Nephron progenitor cell (in vitro differentiated cells): ENCODE measurements around the gene GPR107.

ENCODE experiments used
- DNase-seq: peaks from one replicate; pipeline ENCODE4 v3.0.0; 2021
- H3K27ac Mint-ChIP-seq: 2 replicates; pipeline ENCODE4 v1.8.0; 2021; ENCODE audit warnings: mild to moderate bottlenecking, moderate library complexity, mixed read lengths
- H3K27me3 Mint-ChIP-seq: 2 replicates; pipeline ENCODE4 v1.8.0; 2021; ENCODE audit warnings: mild to moderate bottlenecking, low read depth, mixed read lengths; ENCODE audit not compliant: poor library complexity
- H3K36me3 Mint-ChIP-seq: 2 replicates; pipeline ENCODE4 v1.8.0; 2021; ENCODE audit warnings: low read depth, mixed read lengths
- H3K4me1 Mint-ChIP-seq: 2 replicates; pipeline ENCODE4 v1.8.0; 2021; ENCODE audit warnings: mixed read lengths
- H3K4me3 Mint-ChIP-seq: 2 replicates; pipeline ENCODE4 v1.8.0; 2021; ENCODE audit warnings: mild to moderate bottlenecking, moderate library complexity, mixed read lengths
- H3K9me3 Mint-ChIP-seq: 2 replicates; pipeline ENCODE4 v1.8.0; 2021; ENCODE audit warnings: mild to moderate bottlenecking, moderate library complexity, mixed read lengths
- TF ChIP-seq, protein P1 (sequence below): fragments of 200-600 bp; sonication (generic); IDR thresholded peaks from 2 replicates; pipeline ENCODE4 v1.5.0; 2021; ENCODE audit warnings: antibody characterized with exemption

Gene GPR107

DNA sequence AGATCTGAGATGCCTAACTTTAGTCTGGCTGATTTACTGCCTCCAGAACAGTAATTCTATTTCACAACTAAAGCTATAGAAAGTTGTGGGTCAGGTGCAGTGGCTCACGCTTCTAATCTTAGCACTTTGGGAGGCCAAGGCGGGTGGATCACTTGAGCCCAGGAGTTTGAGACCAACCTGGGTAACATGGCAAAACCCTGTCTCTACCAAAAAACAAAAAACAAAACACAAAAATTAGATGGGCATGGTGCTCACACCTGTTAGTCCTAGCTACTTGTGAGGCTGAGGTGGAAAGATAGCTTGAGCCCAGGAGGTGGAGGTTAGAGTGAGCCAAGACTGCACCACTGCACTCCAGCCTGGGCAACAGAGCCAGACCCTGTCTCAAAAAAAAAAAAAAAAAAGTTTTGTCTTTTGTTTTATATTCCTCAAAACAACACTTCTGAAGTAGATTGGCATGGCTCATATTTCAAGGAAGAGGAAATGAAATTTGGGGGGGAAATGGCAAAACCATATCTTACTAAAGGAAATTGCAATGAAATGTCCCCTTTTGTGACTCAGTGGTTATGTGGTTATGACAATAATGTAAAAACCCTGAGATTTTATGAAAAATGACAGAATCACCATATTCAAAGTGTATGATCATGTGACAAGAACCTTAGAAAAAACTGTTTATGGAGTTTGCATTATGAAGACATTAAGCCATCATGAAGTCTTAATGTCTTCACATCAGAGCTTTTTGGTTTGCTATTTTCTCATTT, 26.9 kb upstream of the GPR107 start:
- TF ChIP-seq, protein P1, sequence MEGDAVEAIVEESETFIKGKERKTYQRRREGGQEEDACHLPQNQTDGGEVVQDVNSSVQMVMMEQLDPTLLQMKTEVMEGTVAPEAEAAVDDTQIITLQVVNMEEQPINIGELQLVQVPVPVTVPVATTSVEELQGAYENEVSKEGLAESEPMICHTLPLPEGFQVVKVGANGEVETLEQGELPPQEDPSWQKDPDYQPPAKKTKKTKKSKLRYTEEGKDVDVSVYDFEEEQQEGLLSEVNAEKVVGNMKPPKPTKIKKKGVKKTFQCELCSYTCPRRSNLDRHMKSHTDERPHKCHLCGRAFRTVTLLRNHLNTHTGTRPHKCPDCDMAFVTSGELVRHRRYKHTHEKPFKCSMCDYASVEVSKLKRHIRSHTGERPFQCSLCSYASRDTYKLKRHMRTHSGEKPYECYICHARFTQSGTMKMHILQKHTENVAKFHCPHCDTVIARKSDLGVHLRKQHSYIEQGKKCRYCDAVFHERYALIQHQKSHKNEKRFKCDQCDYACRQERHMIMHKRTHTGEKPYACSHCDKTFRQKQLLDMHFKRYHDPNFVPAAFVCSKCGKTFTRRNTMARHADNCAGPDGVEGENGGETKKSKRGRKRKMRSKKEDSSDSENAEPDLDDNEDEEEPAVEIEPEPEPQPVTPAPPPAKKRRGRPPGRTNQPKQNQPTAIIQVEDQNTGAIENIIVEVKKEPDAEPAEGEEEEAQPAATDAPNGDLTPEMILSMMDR = no peak
- peaks cover 2% of the 10 kb centered on the region for H3K27me3 Mint-ChIP-seq
- no peaks in the 10 kb centered on the region for H3K4me1 Mint-ChIP-seq
- no peak for DNase-seq
- H3K9me3 Mint-ChIP-seq = no peaks in the 10 kb centered on the region
- peaks cover 8% of the 10 kb centered on the region for H3K36me3 Mint-ChIP-seq
- H3K4me3 Mint-ChIP-seq = no peak overlapping the region
- H3K27ac Mint-ChIP-seq = no peak overlapping the region

DNA sequence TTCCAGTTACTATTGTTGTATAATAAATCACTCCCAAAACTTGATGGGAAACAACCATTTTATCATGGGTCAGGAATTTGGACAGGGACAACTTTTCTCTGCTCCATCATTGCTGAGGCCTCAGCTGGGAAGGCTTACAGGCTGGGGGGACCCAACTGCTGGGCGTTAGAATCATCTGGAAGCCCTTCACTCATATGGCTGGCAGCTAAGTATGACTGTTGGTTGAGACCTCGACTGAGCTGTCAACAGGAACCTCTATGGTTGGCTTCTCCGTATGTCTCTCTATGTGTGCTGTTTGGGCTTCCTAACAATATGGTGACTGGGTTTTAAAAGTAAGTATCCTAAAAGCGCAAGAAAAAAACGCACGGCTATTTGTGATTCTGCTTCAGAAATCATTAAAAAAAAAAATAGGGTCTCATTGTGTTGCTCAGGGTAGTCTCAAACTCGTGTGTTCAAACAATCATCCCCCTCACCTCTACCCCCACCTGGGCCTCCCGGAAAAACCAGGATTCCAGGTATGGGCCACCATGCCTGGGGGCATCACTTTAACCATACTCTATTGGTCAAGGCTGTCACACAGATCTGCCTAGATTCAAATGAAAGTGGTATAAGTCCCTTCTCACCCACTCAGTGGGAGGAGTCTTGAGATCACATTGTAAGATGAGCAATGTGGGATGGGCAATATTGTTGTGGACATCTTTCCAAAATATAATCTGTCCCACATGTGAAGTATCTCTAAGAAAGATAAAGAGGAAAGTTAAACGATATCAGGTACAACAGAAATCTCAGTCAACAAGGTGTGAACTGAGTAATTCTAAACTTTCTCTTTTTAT, 26.0 kb upstream of the GPR107 start:
- DNase-seq = no peak
- Mint-ChIP-seq H3K9me3 (no peaks in the 10 kb centered on the region), H3K36me3 (peaks cover 8% of the 10 kb centered on the region), H3K4me1 (no peaks in the 10 kb centered on the region), H3K27ac (no peak overlapping the region), H3K27me3 (peaks cover 2% of the 10 kb centered on the region), H3K4me3 (no peak overlapping the region)
- TF ChIP-seq, protein P1 = no peak

DNA sequence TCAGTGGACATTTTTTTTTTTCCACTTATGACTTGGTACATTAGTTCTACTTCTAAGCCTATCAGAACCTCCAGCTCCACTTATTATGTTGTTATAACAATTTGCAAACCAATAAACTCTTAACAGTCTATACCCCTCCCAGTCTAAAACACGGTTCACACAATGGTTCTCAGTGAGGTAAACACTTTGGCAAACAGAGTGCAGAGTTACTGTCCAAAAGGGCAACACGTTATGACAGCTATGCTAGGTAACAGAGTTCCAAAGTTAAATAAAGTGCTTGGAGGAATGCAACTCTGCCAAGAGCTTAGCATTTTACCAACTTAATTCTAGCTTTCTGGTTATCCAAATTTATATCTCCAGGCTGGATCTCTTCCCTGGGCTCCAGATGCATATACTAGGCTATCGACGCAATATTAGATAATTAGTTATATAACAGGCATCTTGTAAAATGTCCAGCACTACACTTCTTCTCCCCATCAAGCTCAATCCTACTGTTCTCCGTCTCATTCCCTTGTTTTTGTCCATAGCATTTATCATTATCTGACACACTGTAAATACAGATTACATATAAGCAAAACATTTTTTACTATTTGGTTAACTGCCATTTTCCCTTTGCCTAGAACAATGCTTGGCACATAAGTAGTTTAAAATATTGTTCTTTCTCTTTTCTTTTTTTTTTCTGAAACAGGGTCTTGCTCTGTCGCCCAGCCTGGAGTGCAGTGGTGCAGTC, 25.0 kb upstream of the GPR107 start:
- TF ChIP-seq, protein P1 = no peak
- Mint-ChIP-seq H3K4me1 (no peaks in the 10 kb centered on the region), H3K4me3 (no peak overlapping the region), H3K9me3 (no peaks in the 10 kb centered on the region), H3K27ac (no peak overlapping the region), H3K36me3 (peaks cover 8% of the 10 kb centered on the region), H3K27me3 (peaks cover 2% of the 10 kb centered on the region)
- no peak for DNase-seq

DNA sequence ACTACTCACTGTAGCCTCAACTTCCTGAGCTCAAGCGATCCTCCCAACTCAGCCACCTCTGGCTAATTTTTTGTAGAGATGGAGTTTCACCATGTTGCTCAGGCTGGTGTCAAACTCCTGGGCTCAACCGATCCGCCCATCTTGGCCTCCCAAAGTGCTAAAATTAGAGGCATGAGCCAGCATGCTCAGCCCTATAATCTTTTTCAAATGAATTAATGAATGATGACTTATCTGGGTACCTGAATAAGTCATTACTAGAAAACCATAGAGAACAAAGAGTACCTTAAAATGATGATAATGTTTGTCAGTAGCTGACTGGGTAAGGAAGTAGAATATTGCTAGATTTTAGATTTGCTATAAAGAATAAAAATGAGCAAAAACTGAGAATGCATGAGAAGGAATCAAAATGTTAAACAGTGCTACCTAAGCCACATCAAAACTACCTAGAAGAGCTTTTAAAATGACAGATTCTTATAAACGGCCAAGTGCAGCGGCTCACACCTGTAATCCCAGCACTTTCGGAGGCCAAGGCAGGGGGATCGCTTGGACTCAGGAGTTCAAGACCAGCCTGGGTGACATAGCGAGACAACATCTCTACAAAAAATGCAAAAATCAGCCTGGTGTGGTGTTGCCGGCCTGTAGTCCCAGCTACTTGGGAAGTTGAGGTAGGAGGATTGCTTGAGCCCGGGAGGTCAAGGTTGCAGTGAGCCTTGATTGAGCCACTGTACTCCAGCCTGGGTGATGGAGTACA, 24.3 kb upstream of the GPR107 start:
- no peak overlapping the region for H3K4me3 Mint-ChIP-seq
- no peak for DNase-seq
- no peak overlapping the region for H3K27ac Mint-ChIP-seq
- no peaks in the 10 kb centered on the region for H3K9me3 Mint-ChIP-seq
- TF ChIP-seq, protein P1 = no peak
- H3K4me1 Mint-ChIP-seq = no peaks in the 10 kb centered on the region
- H3K36me3 Mint-ChIP-seq = peaks cover 8% of the 10 kb centered on the region
- H3K27me3 Mint-ChIP-seq = peaks cover 2% of the 10 kb centered on the region

DNA sequence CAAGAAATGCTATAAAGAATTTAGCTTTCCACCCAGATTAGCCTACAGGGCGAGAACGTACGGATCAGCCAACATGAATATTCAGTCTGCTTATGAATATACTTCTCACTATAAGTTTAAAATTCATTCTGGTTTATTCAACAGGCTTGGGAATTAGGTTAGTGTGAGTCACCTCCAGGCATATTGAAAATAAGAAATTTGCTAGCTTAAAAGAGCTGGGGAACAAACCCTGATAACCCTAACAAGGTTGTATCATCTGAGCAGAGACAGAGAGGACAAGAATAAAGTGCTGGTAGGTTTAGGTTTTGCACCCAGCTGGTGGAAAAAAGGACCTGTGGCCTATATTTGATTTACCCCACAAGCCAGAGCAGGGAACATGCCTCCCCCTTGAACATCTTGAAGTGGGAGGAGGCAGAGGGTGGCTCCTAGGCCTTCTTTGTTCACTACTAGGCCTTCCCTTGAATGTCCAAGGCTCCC, 23.0 kb upstream of the GPR107 start:
- no peak overlapping the region for H3K4me3 Mint-ChIP-seq
- H3K4me1 Mint-ChIP-seq = no peaks in the 10 kb centered on the region
- TF ChIP-seq, protein P1 = no peak
- H3K9me3 Mint-ChIP-seq = no peaks in the 10 kb centered on the region
- peaks cover 19% of the 10 kb centered on the region for H3K36me3 Mint-ChIP-seq
- no peak for DNase-seq
- H3K27ac Mint-ChIP-seq = peak overlapping the region; percentile 38
- peaks cover 2% of the 10 kb centered on the region for H3K27me3 Mint-ChIP-seq
